Activated CD8-positive, alpha-beta memory T cell treated with anti-CD3 and anti-CD28 coated beads, Interleukin-2, amount 10 ng/mL, durations not matched to agents 7 days and 5 days (primary cell): ENCODE data around the gene PCARE. TPM values are rescaled to one million over a fixed set of nuclear protein-coding genes. Genes with fewer than 3 reads are reported as not detected.

ENCODE experiments used
- ATAC-seq: fragments of 150-1000 bp; cut with Tn5 transposase; one replicate; pipeline ENCODE4 v1.10.0; 2021; ENCODE audit warnings: moderate library complexity
- CTCF ChIA-PET: fragments of 350-600 bp; sonication (Branson Sonifier 250); formaldehyde crosslinking; loops from one replicate; lab custom pipeline; 2021; ENCODE audit warnings: antibody characterized with exemption; lab: Charles Lee
- DNase-seq: peaks from one replicate; pipeline ENCODE4 v3.0.0-alpha.2; 2020
- H3K27ac Mint-ChIP-seq: one replicate; pipeline ENCODE4 v1.8.0; 2021; ENCODE audit warnings: mild to moderate bottlenecking, mixed read lengths
- H3K27me3 Mint-ChIP-seq: one replicate; pipeline ENCODE4 v1.8.0; 2021; ENCODE audit warnings: mixed read lengths
- H3K36me3 Mint-ChIP-seq: one replicate; pipeline ENCODE4 v1.8.0; 2021; ENCODE audit warnings: mild to moderate bottlenecking, mixed read lengths
- H3K4me1 Mint-ChIP-seq: one replicate; pipeline ENCODE4 v1.8.0; 2021; ENCODE audit warnings: mixed read lengths
- H3K4me3 Mint-ChIP-seq: one replicate; pipeline ENCODE4 v1.8.0; 2021; ENCODE audit warnings: mild to moderate bottlenecking, moderate library complexity, mixed read lengths
- H3K9me3 Mint-ChIP-seq: one replicate; pipeline ENCODE4 v1.8.0; 2022; ENCODE audit warnings: low read depth, mixed read lengths
- total RNA-seq, 2 experiments: library from RNA; stranded (reverse); gene quantifications; one replicate each; pipeline ENCODE4 v1.2.3, GENCODE V29; 2021

PCARE gene
- total RNA-seq, 2 experiments from 2014 or later = not detected

DNA sequence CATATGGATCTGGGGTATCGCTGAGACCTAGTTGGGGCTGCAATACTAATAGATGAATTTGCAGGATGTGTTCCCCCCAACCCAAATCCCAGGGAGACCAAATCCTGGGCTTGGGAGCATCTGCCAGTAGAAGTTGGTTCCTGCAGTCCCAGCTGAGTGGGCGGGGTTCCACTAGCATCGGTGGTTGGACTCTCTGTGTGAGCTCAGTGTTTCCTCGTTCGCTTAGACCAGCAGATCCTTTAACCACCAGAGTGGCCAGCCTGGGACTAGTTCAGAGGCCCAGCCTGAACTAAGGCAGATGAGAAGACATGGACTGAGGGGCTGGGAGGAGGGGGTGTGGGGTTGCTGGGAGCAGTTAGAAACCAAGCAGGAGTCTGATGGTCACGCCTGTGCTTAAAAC, 40.7 kb downstream of the PCARE start:
- ATAC-seq (no peak), DNase-seq (no peak)
- Mint-ChIP-seq H3K4me3 (no peak overlapping the region), H3K27ac (peak overlapping the region; percentile 3), H3K9me3 (no peaks in the 10 kb centered on the region), H3K27me3 (no peaks in the 10 kb centered on the region), H3K4me1 (peaks cover 26% of the 10 kb centered on the region), H3K36me3 (peaks cover 42% of the 10 kb centered on the region)
- CTCF ChIA-PET = interaction anchor here (1.4 to 3.4 kb wide), 6 partner anchors 9 to 49 kb away, joined by 3 to 8 read pairs (median 4); no protein-coding TSS in a partner anchor

DNA sequence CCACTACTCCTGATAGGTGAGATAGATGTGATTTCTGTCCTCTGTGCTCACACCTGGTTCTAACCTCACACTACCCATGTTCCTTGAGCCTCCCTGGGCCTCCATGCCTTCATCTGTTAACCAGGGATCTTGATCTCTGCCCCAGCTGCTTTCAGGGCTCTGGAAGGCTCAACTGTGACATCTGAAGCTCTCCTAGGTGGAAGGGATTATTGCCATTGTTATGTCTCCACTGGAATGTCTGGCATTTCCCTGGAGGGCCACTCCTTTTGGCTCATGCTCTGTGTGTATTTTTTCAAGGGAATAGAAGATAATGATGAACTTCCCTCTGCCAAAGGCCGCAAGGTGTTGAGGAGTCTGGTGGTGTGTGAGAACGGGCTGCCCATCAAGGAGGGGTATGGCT, 41.2 kb downstream of the PCARE start:
- DNase-seq (no peak), ATAC-seq (no peak)
- CTCF ChIA-PET = interaction anchor here (1.7 to 3.4 kb wide), 2 partner anchors 15 to 20 kb away, joined by 5 to 8 read pairs; no protein-coding TSS in a partner anchor
- H3K4me1 Mint-ChIP-seq = peaks cover 26% of the 10 kb centered on the region
- no peak overlapping the region for H3K27ac Mint-ChIP-seq
- H3K36me3 Mint-ChIP-seq = peaks cover 44% of the 10 kb centered on the region
- H3K9me3 Mint-ChIP-seq = no peaks in the 10 kb centered on the region
- no peak overlapping the region for H3K4me3 Mint-ChIP-seq
- no peaks in the 10 kb centered on the region for H3K27me3 Mint-ChIP-seq

DNA sequence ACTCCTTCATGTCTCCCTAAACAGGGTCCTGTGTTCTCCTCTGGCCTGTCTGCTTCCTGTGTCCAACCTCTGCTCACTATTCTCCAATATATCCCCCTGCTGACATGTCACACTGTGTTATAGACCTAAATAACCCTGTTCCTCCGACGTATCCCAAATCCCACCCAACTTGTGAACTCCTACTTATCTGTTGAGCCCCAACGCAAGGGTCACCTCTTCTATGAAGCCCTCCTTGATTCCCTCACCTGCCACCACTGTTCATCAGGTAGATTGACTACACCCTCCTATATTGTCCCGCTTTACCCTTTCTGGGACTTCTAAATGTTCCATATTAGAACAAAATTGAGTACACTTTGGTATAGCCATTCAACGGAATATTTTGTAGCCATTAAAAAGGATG, 42.1 kb downstream of the PCARE start:
- Mint-ChIP-seq H3K9me3 (no peaks in the 10 kb centered on the region), H3K27ac (no peak overlapping the region)

DNA sequence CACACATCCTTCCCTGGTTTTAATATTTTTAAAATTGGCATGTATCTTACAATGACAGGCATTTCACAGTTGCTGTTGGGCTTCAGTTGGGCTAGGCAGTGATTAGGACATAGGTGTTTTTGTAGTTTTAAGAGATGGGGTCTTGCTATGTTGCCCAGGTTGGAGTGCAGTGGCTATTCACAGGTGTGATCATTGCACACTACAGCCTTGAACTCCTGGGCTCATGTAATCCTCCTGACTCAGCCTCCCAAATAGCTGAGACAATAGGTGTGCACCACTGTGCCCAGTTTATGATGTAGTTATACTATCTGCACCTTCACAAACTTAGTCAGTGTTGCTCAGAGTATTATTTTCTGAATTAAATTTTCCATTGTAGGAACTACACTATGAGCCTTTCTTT, 43.3 kb downstream of the PCARE start:
- H3K4me1 Mint-ChIP-seq = peaks cover 26% of the 10 kb centered on the region
- DNase-seq (no peak), ATAC-seq (no peak)
- H3K36me3 Mint-ChIP-seq = peaks cover 36% of the 10 kb centered on the region
- no peak overlapping the region for H3K27ac Mint-ChIP-seq
- no peak overlapping the region for H3K4me3 Mint-ChIP-seq
- H3K9me3 Mint-ChIP-seq = no peaks in the 10 kb centered on the region
- CTCF ChIA-PET = no interaction called here
- no peaks in the 10 kb centered on the region for H3K27me3 Mint-ChIP-seq

More for the DNA sequence above, 42.1 kb downstream of the PCARE start:
- Mint-ChIP-seq H3K4me3 (no peak overlapping the region), H3K27me3 (no peaks in the 10 kb centered on the region), H3K4me1 (peaks cover 26% of the 10 kb centered on the region), H3K36me3 (peaks cover 44% of the 10 kb centered on the region)
- CTCF ChIA-PET = interaction anchor here (1.3 to 3.4 kb wide), 2 partner anchors 14 to 20 kb away, joined by 4 to 8 read pairs; no protein-coding TSS in a partner anchor
- no peak for ATAC-seq
- DNase-seq = no peak

DNA sequence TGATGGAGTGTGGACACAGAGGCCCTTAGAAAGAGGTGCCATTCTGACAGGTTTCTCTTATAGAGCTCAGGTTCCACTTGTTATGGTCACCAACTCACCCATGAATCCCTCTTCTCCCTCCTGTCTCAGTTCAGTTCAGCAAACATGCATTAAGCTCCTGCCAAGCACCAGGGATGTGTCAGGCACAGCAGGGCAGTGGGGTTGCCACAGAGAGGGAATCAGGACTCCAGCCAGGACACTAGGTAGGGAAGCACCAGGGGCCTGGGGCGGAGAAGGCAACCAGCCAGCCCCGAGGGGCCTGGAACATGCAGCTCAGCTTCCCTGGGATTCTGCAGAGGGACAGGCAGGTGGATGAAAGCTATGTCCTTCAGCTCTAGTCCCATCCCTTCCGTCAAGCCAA, 48.6 kb downstream of the PCARE start:
- DNase-seq (no peak), ATAC-seq (no peak)
- H3K36me3 Mint-ChIP-seq = peaks cover 22% of the 10 kb centered on the region
- H3K9me3 Mint-ChIP-seq = no peaks in the 10 kb centered on the region
- CTCF ChIA-PET = interaction anchor here (1.1 to 1.7 kb wide), 2 partner anchors 10 to 67 kb away, joined by 3 to 4 read pairs; no protein-coding TSS in a partner anchor
- no peaks in the 10 kb centered on the region for H3K4me1 Mint-ChIP-seq
- H3K27me3 Mint-ChIP-seq = no peaks in the 10 kb centered on the region
- H3K4me3 Mint-ChIP-seq = no peak overlapping the region
- H3K27ac Mint-ChIP-seq = peak overlapping the region; percentile 5

DNA sequence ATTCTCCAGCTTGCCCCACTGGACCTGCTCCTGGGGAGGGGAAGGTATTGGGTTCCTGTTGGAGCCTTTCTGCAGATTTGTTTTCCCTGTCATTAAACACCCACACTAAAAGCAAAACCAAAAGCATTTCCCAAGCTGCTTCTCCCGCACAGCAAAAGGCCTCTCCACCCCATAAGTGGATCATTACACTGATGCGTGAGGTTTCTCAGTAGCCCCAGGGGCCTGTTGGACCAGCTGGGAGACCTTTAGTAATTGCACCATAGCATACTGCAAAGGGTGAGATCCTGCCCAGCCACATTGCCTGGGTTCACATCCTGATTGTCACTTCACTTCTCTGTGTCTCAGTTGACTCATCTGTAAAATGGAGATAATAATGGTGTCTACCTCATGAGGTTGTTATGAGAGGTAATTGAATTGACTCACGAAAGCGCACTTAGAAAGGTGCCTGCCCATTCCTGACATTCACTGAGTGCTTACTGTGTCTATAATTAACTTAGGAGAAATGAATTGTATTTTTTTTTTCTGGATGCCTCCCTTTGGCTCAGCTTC, 49.4 kb downstream of the PCARE start:
- Mint-ChIP-seq H3K4me1 (no peaks in the 10 kb centered on the region), H3K4me3 (no peak overlapping the region), H3K27me3 (no peaks in the 10 kb centered on the region), H3K9me3 (no peaks in the 10 kb centered on the region), H3K36me3 (peaks cover 23% of the 10 kb centered on the region), H3K27ac (no peak overlapping the region)
- no peak for ATAC-seq
- no peak for DNase-seq
- CTCF ChIA-PET = interaction anchor here (1.1 to 1.7 kb wide), 2 partner anchors 9 to 66 kb away, joined by 3 to 4 read pairs; no protein-coding TSS in a partner anchor

DNA sequence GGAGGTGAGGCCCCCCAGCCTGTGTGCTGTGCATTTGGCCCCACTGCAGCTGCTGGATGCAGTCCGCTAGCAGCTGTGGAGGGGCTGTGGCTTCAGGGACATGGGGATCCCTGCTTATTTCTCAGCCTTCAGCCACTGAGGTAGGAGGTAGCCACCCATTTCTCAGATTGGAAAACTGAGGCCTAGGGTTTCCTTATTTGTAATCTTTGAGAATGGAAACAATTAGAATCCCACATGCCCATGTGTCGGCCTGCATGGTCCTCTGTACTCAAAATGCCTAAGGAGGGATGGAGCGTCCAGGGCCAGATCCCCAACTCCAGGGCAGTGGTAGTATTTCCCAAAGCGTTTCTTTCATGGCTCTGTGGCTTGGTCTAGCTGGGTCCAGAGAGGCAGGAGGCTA, 51.1 kb downstream of the PCARE start:
- CTCF ChIA-PET = no interaction called here
- H3K36me3 Mint-ChIP-seq = peaks cover 19% of the 10 kb centered on the region
- no peak overlapping the region for H3K27ac Mint-ChIP-seq
- H3K4me3 Mint-ChIP-seq = no peak overlapping the region
- H3K9me3 Mint-ChIP-seq = no peaks in the 10 kb centered on the region
- ATAC-seq (no peak), DNase-seq (no peak)
- peaks cover 3% of the 10 kb centered on the region for H3K4me1 Mint-ChIP-seq
- H3K27me3 Mint-ChIP-seq = no peaks in the 10 kb centered on the region

DNA sequence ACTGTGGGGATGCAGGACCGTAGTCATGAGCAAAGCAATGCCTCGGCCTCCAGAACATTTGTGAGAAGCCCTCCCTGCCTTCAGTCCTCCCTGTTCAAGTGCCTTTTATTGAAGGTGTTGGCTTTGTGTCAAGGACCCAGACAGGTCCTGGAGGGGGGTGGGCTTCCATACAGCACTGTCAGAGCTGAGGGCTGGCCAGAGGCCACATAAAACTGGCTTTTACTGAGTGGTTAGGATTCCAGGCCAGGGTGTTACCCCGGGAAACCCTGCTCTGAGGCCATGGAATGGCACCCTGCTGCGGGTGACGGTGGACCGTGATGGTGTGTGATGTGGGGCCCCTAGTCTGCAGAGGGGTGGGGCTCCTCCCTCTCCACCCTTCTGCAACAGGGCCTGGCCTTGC, 51.6 kb downstream of the PCARE start:
- Mint-ChIP-seq H3K27ac (no peak overlapping the region), H3K36me3 (peaks cover 21% of the 10 kb centered on the region), H3K27me3 (no peaks in the 10 kb centered on the region), H3K9me3 (no peaks in the 10 kb centered on the region), H3K4me1 (peaks cover 5% of the 10 kb centered on the region), H3K4me3 (no peak overlapping the region)
- no peak for ATAC-seq
- CTCF ChIA-PET = no interaction called here
- DNase-seq = no peak

DNA sequence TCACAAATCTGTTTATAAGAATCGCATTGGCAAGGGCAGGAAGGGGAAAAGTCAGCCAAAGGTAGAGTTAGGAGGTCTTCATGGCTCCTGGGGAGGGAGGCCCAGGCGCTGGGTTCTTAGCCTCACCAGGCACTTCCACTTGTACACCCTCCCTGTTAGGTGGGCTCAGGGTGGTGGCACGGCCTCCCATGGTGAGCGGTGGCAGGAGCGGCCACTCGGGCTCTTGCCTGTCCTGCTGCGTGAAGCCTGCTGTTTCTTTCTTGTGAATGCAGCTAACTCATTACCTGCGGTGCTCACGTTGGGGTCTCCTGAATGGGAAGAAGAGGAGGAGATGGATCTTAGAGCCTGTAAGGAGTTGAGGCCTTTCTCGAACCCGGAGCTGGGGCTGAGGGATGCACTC, 52.4 kb downstream of the PCARE start:
- ATAC-seq = no peak

DNA sequence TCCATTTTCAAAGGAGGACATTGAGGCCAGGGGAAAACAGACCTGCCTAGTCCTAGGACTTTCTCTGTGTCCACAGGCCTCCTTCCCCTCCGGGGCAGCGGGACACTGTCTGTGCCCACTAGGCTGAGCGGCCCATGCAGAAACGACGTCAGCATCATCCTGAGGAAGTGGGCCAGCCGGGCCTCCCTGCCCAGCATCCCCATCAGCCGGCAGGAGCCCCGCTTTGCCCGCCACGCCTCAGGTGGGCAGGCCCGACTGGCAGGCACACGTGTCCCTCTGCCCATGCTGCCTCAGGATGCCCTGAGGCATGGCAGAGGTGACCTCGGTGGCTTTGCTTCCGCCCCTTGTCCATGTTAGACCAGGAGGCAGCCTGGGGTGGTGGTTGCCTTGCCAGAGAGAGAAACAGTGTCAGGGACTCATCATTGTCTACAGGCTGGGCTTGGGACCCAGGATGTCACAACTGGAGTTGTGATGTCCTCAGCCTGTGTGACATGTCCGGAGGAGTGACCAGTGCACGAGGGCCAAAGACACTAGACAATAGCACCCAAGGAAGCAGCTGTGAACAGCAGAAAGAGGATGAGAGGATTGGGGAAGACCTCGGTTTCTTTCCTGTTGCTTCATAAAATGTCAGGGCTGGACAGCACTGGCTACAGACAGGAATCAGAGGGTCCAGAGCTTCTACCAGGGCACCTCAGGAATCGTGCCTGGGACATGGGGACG, 56.4 kb downstream of the PCARE start:
- Mint-ChIP-seq H3K4me1 (peaks cover 45% of the 10 kb centered on the region), H3K27me3 (no peaks in the 10 kb centered on the region), H3K4me3 (no peak overlapping the region), H3K27ac (peak overlapping the region; percentile 25), H3K9me3 (no peaks in the 10 kb centered on the region), H3K36me3 (peaks cover 19% of the 10 kb centered on the region)
- CTCF ChIA-PET = interaction anchor here (0.8 to 10.4 kb wide), 3 partner anchors 16 to 59 kb away, joined by 3 to 94 read pairs (median 8); no protein-coding TSS in a partner anchor
- ATAC-seq = no peak
- DNase-seq = no peak

More for the DNA sequence above, 52.4 kb downstream of the PCARE start:
- peaks cover 20% of the 10 kb centered on the region for H3K36me3 Mint-ChIP-seq
- peaks cover 7% of the 10 kb centered on the region for H3K4me1 Mint-ChIP-seq
- DNase-seq = no peak
- no peaks in the 10 kb centered on the region for H3K9me3 Mint-ChIP-seq
- CTCF ChIA-PET = no interaction called here
- no peak overlapping the region for H3K4me3 Mint-ChIP-seq
- no peak overlapping the region for H3K27ac Mint-ChIP-seq
- H3K27me3 Mint-ChIP-seq = no peaks in the 10 kb centered on the region

DNA sequence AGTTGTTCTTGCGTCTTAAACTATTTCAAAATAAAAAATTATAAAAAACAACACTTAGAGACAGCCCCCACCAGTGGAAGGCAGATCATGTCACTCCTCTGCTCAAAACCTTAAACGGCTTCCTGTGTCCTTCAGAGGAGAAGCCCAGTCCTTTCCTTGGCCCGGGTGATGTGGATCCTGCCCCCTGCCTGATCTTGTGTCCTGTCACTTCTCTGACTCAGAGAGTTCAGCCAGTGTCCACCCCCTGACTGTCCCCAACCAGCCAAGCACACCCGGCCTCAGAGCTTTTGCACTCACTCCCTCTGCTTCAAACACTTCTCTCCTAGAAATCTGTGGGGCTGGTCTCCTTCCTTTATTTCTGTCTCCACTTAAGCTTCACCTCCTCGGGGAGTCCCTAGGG, 57.8 kb downstream of the PCARE start:
- Mint-ChIP-seq H3K4me1 (peaks cover 59% of the 10 kb centered on the region), H3K36me3 (peaks cover 19% of the 10 kb centered on the region), H3K4me3 (peak overlapping the region; percentile 90), H3K27ac (peak overlapping the region; percentile 92), H3K27me3 (no peaks in the 10 kb centered on the region), H3K9me3 (no peaks in the 10 kb centered on the region)
- CTCF ChIA-PET = interaction anchor here (1.1 to 10.4 kb wide), 10 partner anchors 9 to 177 kb away, joined by 3 to 94 read pairs (median 6); no protein-coding TSS in a partner anchor
- ATAC-seq = no peak
- DNase-seq = no peak

DNA sequence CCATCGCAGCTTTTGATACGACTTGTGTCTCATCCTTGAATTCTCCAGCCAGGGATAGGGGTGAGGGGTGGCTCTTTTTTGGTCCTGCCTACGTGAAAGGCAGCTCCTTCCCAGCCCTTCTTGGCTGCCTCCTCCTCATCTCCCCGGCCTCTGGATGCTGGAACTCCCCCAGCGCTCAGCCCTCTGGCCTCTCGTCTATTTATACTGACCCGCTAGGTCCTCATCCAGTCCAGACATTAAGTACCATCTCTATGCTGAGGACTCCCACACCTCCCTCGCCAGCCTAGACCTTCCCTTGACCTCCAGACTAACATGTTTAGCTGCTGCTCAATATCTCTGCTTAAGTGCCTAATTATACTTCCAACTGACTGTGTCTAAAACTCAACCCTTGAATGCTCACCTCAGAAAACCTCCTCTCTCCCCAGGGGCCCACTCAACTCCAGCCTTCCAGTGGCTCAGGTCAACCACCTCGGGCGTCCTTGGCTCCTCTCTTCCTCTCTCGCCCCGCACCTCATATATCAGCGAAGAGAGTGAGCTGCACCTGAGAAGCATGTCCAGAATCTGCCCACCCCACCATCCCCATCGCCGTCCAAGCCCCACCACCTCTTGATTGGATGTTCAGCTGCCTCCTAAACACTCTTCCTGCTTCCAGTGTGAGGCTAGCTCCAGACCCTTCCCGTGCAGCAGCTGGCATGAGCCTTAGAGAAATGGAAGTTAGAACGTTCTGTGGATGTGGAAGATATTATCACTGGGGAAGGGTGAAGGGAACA, 58.4 kb downstream of the PCARE start:
- H3K27ac Mint-ChIP-seq = peak overlapping the region; percentile 92
- H3K9me3 Mint-ChIP-seq = no peaks in the 10 kb centered on the region
- peak overlapping the region; percentile 90 for H3K4me3 Mint-ChIP-seq
- peaks cover 19% of the 10 kb centered on the region for H3K36me3 Mint-ChIP-seq
- H3K4me1 Mint-ChIP-seq = peaks cover 65% of the 10 kb centered on the region
- CTCF ChIA-PET = interaction anchor here (0.9 to 10.4 kb wide), 13 partner anchors 9 to 182 kb away, joined by 3 to 94 read pairs (median 5); no protein-coding TSS in a partner anchor
- no peak for ATAC-seq
- no peak for DNase-seq
- H3K27me3 Mint-ChIP-seq = no peaks in the 10 kb centered on the region

DNA sequence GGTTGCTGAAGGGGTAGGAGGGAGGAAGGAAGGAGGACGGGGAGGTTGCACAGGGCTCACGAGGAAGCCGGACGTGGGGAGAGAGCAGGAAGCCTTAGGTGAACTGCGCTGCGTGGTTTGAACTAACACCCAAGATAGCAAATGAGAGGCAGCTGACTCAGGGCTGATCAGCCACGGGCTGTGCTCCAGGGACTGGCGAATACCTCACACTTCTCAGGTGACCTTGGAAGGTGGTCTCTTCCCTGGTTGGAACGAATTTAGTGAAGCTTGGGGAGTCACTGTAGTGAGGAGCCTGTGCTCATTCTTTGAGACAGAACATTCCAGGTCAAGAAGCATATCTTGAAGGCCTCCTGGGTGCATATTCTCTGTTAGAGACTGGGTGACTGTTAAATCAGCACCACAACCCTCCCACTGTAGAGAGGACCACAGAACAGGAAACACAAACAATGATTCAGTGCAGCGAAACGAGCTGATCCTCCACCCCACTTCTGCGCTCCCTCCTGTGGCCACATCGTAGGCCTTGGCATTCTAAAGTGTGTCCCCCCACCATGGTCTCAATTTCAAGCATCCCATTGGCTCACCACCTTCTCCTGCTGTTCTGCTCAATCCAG, 59.4 kb downstream of the PCARE start:
- peaks cover 14% of the 10 kb centered on the region for H3K36me3 Mint-ChIP-seq
- H3K27me3 Mint-ChIP-seq = no peaks in the 10 kb centered on the region
- DNase-seq (peak; percentile 93), ATAC-seq (peak; percentile 71)
- H3K27ac Mint-ChIP-seq = peak overlapping the region; percentile 92
- peak overlapping the region; percentile 90 for H3K4me3 Mint-ChIP-seq
- H3K4me1 Mint-ChIP-seq = peaks cover 75% of the 10 kb centered on the region
- CTCF ChIA-PET = interaction anchor here (0.7 to 10.4 kb wide), 14 partner anchors 10 to 448 kb away, joined by 3 to 94 read pairs (median 6); no protein-coding TSS in a partner anchor
- H3K9me3 Mint-ChIP-seq = no peaks in the 10 kb centered on the region
